Astrocyte (in vitro differentiated cells and primary cell): ENCODE results near the gene FAM50B.

ENCODE experiments used
- EZH2 ChIP-seq: IDR thresholded peaks from 2 replicates; pipeline ENCODE4 v1.6.1; 2012; ENCODE audit warnings: mild to moderate bottlenecking, low read length, inconsistent platforms; ENCODE audit not compliant: insufficient read depth
- TF ChIP-seq, protein P1 (sequence below): IDR thresholded peaks from 2 replicates; pipeline ENCODE4 v1.5.1; 2011; ENCODE audit warnings: low read depth, mild to moderate bottlenecking, inconsistent platforms, low read length, moderate library complexity; ENCODE audit not compliant: insufficient read depth

- TF ChIP-seq, protein P1, sequence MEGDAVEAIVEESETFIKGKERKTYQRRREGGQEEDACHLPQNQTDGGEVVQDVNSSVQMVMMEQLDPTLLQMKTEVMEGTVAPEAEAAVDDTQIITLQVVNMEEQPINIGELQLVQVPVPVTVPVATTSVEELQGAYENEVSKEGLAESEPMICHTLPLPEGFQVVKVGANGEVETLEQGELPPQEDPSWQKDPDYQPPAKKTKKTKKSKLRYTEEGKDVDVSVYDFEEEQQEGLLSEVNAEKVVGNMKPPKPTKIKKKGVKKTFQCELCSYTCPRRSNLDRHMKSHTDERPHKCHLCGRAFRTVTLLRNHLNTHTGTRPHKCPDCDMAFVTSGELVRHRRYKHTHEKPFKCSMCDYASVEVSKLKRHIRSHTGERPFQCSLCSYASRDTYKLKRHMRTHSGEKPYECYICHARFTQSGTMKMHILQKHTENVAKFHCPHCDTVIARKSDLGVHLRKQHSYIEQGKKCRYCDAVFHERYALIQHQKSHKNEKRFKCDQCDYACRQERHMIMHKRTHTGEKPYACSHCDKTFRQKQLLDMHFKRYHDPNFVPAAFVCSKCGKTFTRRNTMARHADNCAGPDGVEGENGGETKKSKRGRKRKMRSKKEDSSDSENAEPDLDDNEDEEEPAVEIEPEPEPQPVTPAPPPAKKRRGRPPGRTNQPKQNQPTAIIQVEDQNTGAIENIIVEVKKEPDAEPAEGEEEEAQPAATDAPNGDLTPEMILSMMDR: no peak
- no peak for TF ChIP-seq EZH2
Measured at GRCh38 chr6:3852391-3852790, 3.2 kb downstream of the FAM50B start.
